Duodenal mucosa (tissue), 2 donors: ENCODE results near the gene SMIM35.

Experiments
- H3K27ac ChIP-seq: one replicate; pipeline ENCODE4 v1.7.0; 2013; ENCODE audit warnings: low read depth, low read length
- H3K27me3 ChIP-seq, 2 donors: one replicate each; pipeline ENCODE4 v1.7.0; 2013; ENCODE audit warnings: low read length in 2 of 2, control low read depth in 1 of 2; ENCODE audit not compliant: insufficient read depth in 2 of 2, control insufficient read depth in 1 of 2
- H3K36me3 ChIP-seq, 2 donors: one replicate each; pipeline ENCODE4 v1.7.0; 2013; ENCODE audit warnings: low read length in 2 of 2, control low read depth in 1 of 2; ENCODE audit not compliant: insufficient read depth in 2 of 2, control insufficient read depth in 1 of 2
- H3K4me1 ChIP-seq, 2 donors: one replicate each; pipeline ENCODE4 v1.7.0; 2013; ENCODE audit warnings: low read length in 2 of 2, control low read depth in 1 of 2; ENCODE audit not compliant: insufficient read depth in 2 of 2, control insufficient read depth in 1 of 2
- H3K4me3 ChIP-seq, 2 donors: one replicate each; pipeline ENCODE4 v1.7.0; 2013; ENCODE audit warnings: low read length in 2 of 2, low read depth in 1 of 2
- H3K9ac ChIP-seq, 2 donors: one replicate each; pipeline ENCODE4 v1.7.0; 2013; ENCODE audit warnings: low read length in 2 of 2, low read depth in 1 of 2
- H3K9me3 ChIP-seq, 2 donors: one replicate each; pipeline ENCODE4 v1.7.0; 2013; ENCODE audit warnings: low read length in 2 of 2, control low read depth in 1 of 2; ENCODE audit not compliant: control insufficient read depth in 1 of 2

The SMIM35 gene

GRCh38 chr11:118004543-118005223, 82.1 kb downstream of the SMIM35 start:
- Histone ChIP-seq H3K27me3 (no peaks in the 10 kb centered on the region), H3K27ac (no peak overlapping the region), H3K4me1 (peaks cover 37 to 47% of the 10 kb centered on the region in 2 donors), H3K9ac (no peak overlapping the region), H3K4me3 (no peak overlapping the region), H3K36me3 (no peaks in the 10 kb centered on the region), H3K9me3 (no peaks in the 10 kb centered on the region)

DNA sequence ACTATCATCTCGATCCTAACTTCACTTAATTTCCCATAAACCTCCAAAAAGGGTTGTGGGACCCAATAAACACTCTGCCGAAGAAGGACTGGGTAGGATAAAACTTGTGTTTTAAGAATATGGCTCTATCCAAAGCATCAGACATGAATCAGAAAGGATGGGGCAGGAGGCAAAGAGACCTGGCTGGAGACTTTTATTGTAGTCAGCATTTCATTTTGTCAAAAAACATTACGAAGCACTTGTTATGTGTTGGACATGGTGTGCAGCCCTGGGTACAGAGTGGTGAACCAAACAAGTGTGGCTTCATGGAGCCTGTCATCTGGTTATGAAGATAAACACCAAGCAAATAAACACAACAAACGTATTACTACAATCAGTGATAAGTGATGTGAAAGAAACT, 83.3 kb downstream of the SMIM35 start:
- Histone ChIP-seq H3K4me1 (peaks cover 29 to 41% of the 10 kb centered on the region in 2 donors), H3K9me3 (no peaks in the 10 kb centered on the region), H3K36me3 (peaks cover 0 to 3% of the 10 kb centered on the region in 2 donors), H3K27me3 (no peaks in the 10 kb centered on the region), H3K27ac (no peak overlapping the region), H3K4me3 (no peak overlapping the region), H3K9ac (no peak overlapping the region)

DNA sequence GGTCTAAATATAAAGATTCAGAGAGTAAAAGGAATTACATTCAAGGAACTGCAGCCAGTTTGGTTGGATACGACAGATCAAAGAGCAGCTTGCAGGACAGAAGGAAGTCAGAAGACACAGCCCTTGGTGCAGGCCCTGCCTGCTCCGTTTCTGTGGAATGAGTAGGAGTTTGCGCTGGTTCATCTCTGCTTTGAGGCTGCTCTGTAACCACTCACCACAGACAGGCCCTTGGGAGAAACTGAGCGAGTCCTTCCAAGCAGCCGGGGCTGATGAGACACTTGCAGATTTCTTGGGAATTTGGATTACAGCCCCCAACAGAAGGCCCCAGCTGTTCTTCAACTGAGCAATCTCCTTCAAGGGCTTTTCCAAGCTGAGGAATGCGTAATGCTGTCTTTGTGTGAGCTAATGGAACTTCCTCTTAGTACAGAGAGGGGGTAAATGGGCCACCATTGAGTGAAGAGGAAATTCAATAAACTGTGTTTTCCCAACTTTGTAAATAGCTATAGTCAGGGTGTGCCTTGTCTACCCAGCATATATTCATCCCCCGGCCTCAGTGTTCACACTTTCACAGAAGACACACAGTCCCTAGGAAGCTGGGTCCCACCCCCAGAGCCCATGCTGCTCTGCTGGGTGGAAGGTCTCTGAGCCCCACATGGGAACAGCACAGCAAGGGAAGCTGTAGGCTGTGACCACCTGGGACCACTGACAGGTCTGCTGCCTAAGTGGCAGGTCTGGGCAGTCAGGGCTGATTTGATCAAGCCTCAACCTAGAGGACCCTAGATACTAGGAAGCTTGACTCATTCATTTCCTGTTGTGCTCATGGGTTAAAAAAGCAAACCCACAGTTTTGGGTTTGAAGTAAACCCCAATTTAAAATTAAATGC, 84.0 kb downstream of the SMIM35 start:
- H3K27me3 ChIP-seq: no peaks in the 10 kb centered on the region
- H3K27ac ChIP-seq: peak overlapping the region; percentile 26
- H3K4me1 ChIP-seq: peaks cover 25 to 41% of the 10 kb centered on the region in 2 donors
- no peaks in the 10 kb centered on the region for H3K9me3 ChIP-seq
- H3K9ac ChIP-seq: peak overlapping the region; percentile 13 to 15
- H3K4me3 ChIP-seq: no peak overlapping the region
- peaks cover 0 to 8% of the 10 kb centered on the region in 2 donors for H3K36me3 ChIP-seq

GRCh38 chr11:118002010-118002540, 84.7 kb downstream of the SMIM35 start:
- no peak overlapping the region for H3K4me3 ChIP-seq
- peaks cover 25 to 40% of the 10 kb centered on the region in 2 donors for H3K4me1 ChIP-seq
- H3K36me3 ChIP-seq: peaks cover 4 to 15% of the 10 kb centered on the region in 2 donors
- H3K9me3 ChIP-seq: no peaks in the 10 kb centered on the region
- H3K9ac ChIP-seq: peak overlapping the region in 1 of 2 donors; percentile 15
- no peaks in the 10 kb centered on the region for H3K27me3 ChIP-seq
- peak overlapping the region; percentile 26 for H3K27ac ChIP-seq

DNA sequence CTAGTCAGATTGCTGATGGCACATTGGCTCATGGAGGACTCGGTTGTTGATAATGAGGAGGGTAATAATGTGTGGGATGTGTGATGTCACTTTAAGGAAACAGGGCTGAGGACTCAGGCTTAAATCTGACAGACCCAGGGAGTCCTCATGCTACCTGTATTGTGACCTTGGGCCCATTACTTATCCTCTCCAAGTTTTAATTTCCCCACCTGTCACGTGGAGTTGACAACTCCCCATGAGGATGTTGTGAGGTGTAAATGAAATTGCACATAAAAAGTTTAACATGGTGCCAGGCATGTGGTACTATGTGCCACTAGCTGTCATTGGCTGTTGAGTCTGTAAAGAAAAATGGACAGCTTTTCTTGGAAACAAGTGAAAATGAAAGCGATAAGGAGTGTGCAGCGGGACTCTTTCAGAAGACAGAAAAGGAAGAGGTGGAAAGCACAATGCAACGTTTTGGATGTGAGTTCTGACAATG, 85.2 kb downstream of the SMIM35 start:
- peaks cover 25 to 35% of the 10 kb centered on the region in 2 donors for H3K4me1 ChIP-seq
- H3K9me3 ChIP-seq: no peaks in the 10 kb centered on the region
- no peak overlapping the region for H3K9ac ChIP-seq
- no peaks in the 10 kb centered on the region for H3K27me3 ChIP-seq
- H3K4me3 ChIP-seq: no peak overlapping the region
- peak overlapping the region; percentile 26 for H3K27ac ChIP-seq
- H3K36me3 ChIP-seq: peaks cover 4 to 16% of the 10 kb centered on the region in 2 donors

- Histone ChIP-seq H3K27ac (no peak overlapping the region), H3K36me3 (peaks cover 4 to 18% of the 10 kb centered on the region in 2 donors), H3K9me3 (no peaks in the 10 kb centered on the region)
These were observed 85.9 kb downstream of the SMIM35 start for GRCh38 chr11:118000850-118001228.

DNA sequence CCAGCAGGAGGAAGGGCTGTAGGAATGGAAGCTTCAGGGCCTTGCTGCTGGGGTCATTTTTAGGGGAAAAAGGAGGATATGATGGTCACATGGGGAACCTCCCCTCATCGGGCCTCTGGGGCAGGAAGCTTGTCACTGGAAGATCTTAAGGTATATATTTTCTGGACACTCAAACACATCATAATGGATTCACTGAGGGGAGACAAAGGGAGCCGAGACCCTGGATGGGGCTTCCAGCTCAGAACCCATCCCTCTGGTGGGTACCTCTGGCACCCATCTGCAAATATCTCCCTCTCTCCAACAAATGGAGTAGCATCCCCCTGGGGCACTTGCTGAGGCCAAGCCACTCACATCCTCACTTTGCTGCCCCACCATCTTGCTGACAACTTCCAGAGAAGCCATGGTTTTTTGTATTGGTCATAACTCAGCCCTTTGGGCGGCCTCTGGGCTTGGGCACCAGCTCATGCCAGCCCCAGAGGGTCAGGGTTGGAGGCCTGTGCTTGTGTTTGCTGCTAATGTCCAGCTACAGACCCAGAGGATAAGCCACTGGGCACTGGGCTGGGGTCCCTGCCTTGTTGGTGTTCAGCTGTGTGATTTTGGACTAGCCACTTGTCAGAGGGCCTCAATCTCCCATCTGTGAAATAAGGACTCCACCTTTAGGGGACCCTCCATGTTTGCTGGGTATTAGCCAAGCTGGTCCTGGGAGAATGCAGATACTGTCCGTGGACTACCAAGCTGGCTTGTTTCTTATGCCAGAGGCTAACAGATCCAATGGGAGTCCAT, 86.5 kb downstream of the SMIM35 start:
- Histone ChIP-seq H3K36me3 (peaks cover 4 to 24% of the 10 kb centered on the region in 2 donors), H3K9me3 (no peaks in the 10 kb centered on the region), H3K27me3 (no peaks in the 10 kb centered on the region), H3K4me3 (no peak overlapping the region), H3K27ac (no peak overlapping the region), H3K9ac (no peak overlapping the region), H3K4me1 (peaks cover 27 to 29% of the 10 kb centered on the region in 2 donors)

More at GRCh38 chr11:118000850-118001228, 85.9 kb downstream of the SMIM35 start:
- Histone ChIP-seq H3K4me1 (peaks cover 25 to 30% of the 10 kb centered on the region in 2 donors), H3K4me3 (no peak overlapping the region), H3K9ac (no peak overlapping the region), H3K27me3 (no peaks in the 10 kb centered on the region)

GRCh38 chr11:117999354-117999993, 87.3 kb downstream of the SMIM35 start:
- H3K4me1 ChIP-seq: peaks cover 29 to 31% of the 10 kb centered on the region in 2 donors

DNA sequence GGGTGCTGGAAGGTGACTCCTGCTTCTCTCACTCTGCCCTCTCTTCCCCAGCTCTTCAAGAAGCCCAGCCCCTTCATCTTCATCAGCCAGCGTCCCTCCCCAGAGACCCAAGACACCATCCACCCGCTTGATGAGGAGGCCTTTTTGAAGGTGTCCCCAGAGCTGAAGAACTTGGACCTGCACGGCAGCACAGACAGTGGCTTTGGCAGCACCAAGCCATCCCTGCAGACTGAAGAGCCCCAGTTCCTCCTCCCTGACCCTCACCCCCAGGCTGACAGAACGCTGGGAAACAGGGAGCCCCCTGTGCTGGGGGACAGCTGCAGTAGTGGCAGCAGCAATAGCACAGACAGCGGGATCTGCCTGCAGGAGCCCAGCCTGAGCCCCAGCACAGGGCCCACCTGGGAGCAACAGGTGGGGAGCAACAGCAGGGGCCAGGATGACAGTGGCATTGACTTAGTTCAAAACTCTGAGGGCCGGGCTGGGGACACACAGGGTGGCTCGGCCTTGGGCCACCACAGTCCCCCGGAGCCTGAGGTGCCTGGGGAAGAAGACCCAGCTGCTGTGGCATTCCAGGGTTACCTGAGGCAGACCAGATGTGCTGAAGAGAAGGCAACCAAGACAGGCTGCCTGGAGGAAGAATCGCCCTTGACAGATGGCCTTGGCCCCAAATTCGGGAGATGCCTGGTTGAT, 88.0 kb downstream of the SMIM35 start:
- Histone ChIP-seq H3K9ac (no peak overlapping the region), H3K36me3 (peaks cover 4 to 32% of the 10 kb centered on the region in 2 donors), H3K9me3 (no peaks in the 10 kb centered on the region), H3K4me3 (no peak overlapping the region), H3K27ac (no peak overlapping the region), H3K27me3 (no peaks in the 10 kb centered on the region), H3K4me1 (peaks cover 27 to 37% of the 10 kb centered on the region in 2 donors)

More at GRCh38 chr11:117999354-117999993, 87.3 kb downstream of the SMIM35 start:
- Histone ChIP-seq H3K9ac (no peak overlapping the region), H3K27ac (no peak overlapping the region), H3K36me3 (peaks cover 4 to 29% of the 10 kb centered on the region in 2 donors), H3K27me3 (no peaks in the 10 kb centered on the region), H3K4me3 (no peak overlapping the region), H3K9me3 (no peaks in the 10 kb centered on the region)
